Activated CD8-positive, alpha-beta memory T cell treated with anti-CD3 and anti-CD28 coated beads for 48 hours (primary cell): ENCODE measurements around the gene LGR6.
"Not testable (repeated sequence)": the region's sequence is repeated elsewhere in the genome, so short reads cannot be mapped to it uniquely, and the experiment has no call there.

Experiments used
- DNase-seq, 3 experiments: peaks; one replicate each; pipeline ENCODE4 v3.0.0-alpha.2; 2020; ENCODE audit warnings: low read depth in 2 of 3, low spot score in 2 of 3

The LGR6 gene

DNA sequence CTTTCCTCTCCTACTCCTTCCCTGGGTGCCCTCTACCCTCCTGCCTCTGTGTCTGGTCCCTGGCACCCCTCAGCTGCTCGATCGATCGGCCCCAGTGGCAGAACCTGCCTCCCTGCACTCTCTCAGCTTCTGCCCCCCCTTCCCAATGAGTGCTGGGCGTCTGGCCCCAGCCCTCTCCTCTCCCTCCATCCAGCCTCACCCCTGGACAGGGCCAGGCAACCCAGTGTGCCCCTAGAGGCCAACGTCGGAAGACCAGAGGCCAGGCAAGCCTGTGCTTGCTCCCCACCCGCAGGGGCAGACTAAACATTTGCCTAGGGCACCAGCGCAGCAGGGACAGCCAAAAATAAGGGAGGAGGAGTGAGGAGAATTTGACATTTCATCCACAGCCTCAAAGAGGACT lies 43.5 kb downstream of the LGR6 start:
- DNase-seq = no peak

DNA sequence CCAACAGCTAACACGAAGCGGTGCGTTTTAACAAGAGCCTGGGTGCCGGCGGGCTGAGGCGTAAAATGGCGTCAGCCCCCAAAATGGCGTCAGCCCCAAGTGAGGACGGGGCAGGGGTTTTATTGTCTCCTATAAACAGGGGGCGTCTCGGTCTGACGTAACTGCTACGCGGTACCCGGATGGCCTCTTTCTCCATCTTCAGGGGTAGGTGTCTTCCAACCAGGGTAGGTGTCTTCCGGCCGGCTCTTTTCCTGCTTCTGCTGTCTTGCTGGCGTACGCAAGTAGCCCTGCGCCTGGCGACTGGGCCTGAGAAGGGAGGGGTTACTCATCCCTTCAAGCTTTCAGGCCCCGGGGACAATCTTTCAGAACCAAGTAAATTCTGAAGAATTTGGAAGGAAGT lies 45.3 kb downstream of the LGR6 start:
- no peak for DNase-seq

DNA sequence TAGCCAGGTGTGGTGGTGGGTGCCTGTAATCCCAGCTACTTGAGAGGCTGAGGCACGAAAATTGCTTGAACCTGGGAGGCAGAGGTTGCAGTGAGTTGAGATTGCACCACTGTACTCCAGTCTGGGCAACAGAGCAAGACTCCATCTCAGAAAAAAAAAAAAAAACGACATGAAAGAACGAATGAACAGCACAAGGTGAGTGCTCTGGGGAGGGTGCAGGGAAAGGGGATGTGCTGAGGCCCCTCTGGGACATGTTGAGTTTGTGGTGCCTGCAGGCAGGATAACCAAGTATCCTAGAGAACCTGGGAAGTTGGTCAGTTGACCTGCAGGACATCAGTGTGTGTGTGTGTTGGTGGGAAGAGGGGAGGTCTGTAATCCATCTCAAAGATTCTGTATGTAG lies 46.6 kb downstream of the LGR6 start:
- not testable (repeated sequence) for DNase-seq

DNA sequence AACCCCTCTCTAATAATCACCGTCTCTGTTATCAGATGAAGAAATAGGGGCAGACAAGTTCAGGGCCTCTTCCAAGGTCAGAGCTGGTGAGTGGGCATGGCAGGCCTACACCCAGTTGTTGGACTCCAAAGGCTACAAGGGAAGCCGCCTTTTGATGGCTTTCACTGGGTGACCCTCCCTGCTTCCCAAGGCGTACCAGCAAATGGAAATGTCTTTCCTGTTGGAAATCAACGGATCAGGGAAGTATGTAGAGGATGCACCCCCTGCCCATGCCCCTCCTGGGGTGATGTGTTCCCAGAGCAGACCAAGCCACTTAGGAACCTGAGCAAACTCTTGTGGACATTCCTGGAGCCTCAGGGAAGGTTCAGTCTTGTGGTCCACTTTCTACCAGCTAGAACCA lies 47.4 kb downstream of the LGR6 start:
- no peak for DNase-seq

DNA sequence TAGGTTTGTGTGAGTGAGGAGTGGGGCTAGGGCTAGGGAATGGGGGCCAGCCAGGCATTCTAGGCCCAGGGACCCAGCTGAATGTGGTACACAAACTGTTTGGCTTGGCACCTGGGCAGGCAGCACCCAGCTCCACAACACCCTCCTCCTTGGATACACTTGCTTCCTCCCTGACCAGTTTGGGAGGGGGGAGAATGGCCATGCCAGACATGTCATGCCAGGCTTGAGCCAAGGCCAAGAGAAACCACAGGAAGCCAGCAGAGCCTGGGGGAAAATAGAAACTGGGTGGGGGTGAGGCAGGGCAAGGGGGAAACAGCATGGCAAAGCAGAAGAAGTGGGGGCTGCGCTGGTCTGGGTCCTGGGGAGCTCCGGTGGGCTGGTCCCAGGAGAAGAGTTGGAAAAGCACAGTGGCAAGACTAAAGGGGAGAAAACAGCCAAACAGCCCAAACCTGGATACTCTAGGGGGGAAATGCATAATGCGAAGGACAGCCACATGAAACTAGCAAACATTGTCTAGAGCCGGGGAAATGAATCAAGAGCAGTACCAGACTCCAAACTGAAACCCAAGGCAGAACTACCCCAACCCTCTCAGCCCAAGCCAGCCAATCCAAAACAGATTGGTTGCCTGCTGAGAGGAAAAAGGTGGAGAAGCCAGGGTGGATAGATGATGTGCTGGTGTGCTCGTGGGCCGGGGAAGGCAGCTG lies 47.9 kb downstream of the LGR6 start:
- DNase-seq = no peak

DNA sequence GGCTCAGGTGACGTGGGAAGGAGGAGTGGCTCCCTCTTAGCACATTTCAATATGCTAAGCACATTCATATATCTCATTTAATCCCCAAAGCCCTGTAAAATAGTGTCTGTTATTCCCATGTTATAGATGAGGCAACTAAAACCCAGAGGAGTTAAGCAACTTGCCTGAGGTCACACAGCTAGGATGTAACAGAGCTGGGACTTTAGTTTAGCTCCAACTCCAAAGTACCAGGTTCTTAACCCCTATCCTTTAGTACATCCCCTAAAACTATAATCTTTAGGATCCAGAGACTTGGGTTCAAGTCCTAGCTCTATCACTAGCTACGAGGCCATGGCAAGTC lies 48.5 kb downstream of the LGR6 start:
- DNase-seq = no peak

DNA sequence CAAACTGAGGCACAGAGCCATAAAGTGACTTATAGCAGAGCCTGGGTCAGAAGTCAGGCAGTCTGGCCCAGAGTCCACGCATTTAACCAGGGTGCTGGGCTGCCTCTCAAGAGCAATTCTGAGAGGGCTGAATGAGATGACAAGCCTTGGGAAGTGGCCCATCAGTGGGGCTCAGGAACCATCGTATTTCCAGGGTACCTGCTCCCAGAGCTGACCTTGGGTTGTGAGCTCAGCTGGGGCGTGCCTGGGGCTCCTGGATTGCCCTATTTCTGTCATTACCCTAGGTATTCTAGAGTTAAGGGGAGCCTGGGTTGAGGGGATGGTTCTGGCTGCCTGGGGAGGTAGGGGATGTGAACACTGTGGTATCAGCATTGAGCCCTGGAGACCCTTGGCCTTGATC lies 49.4 kb downstream of the LGR6 start:
- no peak for DNase-seq

DNA sequence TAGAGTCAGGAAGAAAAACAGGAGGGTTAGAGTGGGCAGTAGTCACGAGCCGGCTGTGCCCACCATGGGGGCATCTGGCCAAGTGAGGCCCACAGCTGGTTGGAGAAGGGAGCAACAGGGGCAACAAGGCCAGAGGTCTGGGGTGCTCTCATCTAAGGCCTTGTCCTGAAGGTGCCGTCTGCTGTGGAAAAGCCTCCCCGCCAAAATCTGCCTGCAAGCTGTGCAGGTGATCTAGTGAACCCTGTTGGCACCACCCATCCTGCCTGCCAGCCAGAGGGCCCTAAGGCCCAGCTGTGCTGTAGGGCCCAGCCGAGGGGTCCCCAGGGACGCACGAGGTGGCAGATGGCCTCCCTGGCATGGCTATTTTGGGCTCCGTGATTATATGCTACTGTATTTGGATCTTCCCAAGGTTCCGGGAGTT lies 51.3 kb downstream of the LGR6 start:
- no peak for DNase-seq

DNA sequence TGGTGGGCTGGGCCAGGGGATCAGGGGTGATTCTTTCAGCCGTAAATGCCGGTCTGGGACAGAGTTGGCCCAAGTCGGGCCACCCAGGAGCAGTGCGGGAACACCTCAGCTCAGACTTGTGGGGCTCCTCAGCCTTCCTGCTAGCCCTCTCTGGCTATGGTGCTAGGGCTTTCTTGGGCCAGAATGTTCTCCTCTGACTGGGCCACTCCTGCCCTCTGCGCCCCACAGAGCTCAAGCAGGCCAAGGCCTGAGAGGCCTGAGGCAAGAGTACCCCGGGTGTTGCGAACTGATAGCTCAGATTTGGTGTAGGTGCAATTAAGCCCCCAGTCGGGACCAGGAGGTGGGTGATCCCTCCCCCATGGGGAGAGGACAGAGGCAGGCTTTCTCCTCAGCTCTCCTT lies 51.8 kb downstream of the LGR6 start:
- DNase-seq = no peak

DNA sequence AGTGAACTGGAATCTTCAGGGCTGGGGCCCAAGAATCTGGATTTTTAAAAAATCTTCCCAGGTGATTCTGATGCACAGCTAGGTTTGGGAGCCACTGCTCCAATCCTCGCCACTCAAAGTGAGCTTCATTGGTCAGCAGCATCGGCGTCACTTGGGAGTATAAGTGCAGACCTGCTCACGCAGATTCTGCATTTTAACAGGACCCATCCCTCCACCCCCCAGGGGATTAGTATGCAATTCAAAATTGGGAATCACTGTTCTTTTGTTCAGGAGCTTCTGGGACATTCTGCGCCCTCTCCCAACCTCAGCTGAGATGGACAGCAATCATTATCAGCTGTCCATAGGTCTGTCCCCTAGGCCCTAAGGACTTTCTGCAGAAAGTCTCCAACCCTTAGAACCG lies 53.5 kb downstream of the LGR6 start:
- DNase-seq = no peak

DNA sequence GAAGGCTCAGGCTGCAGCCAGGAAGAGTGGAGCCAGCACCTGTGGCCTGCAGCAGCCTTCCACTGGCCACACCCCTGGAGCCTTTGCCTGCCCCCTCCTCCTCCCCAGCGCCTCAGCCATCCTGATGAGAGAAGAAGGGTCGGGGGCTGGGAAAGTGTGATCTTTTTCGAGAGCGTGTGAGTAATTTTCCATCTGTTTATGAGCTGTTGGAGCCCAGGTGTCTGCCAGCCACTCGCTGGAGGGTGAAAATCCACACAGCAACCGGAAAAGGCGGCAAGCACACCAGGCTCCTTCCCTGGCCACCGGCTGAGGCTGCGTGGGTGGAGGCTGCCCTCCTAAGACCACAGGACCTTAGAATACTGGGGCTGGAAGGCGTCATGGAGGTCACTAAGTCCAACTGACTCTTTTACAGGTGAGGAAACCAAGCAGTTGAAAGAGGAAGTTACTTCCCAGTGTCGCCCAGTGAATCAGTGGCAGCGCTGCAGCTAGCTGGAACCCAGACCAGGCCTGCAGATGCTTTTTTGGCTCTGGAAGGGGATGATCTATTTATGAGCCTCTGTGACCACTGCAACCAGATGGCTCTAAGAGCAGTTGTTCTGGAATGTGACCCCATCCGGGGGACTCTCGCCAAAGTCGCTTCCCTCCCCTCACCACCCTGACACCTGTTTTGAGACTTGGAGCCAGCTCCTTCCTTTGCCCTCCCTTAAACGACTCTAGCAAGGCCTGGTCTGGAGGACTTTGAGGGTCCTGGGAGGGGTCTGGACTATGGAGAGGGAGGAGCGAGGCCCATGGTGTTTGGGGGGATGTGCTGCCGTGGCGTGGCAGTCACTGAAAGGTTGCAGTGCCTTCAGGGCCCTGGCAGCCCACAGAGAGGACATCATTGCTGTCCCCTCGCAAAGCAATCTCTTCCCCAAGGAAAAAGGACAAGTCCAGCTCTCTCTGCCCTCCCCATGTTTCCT lies 54.5 kb downstream of the LGR6 start:
- no peak for DNase-seq

DNA sequence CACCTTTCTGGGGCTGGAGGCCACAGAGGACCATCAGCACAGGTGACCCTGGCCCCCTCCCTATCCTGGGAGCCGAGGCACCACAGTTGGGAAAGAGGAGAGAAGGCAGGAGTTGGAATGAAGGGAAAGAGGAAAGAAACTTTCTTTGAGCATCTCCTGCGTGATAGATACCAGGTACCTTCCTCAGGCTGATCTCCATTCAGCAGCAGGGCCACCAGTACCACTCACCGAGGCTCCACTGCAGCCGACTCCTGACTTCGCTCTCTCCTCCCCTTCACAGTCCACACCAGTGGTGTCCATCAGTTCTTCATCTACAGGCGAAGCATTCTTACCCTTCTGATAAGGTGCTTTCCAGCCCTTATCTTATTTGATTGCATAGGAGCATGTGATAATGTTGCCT lies 55.3 kb downstream of the LGR6 start:
- no peak for DNase-seq

DNA sequence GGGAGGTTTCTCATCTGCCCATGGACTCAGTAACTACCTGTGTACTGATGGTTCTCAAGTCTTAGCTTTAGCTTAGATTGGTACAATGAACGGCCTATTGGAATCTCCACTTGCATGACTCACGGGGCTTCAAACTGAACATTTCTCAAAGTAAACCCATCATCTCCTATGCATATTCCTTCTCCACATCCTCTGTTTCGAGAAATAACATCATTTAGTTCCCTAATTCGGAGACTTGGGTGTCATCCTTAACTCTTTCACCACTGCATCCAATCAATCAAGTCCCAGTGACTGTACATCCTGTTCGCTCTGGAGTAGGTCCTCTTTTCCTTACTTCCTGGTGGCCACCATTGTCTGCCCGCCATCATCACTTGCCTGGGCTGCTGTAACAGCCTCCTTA lies 55.8 kb downstream of the LGR6 start:
- DNase-seq = no peak

DNA sequence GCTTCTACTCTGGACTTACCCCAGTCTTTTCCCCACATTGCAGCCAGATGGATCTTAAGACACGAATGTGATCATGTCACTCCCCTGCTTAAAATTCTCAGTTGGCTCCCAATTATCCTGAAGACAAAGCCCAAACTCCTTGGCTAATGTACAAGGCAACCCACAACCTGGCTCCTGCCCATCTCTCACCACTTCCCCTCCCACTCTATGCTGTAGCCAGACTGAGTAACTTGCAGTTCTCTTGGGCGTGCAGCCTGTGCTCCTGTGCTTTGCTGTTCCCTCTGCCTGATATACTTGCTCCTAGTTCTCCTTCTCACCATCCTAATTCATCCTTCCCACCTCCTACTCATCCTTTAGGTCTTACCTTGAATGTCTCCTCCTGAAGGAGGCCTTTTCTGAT lies 56.2 kb downstream of the LGR6 start:
- no peak for DNase-seq

DNA sequence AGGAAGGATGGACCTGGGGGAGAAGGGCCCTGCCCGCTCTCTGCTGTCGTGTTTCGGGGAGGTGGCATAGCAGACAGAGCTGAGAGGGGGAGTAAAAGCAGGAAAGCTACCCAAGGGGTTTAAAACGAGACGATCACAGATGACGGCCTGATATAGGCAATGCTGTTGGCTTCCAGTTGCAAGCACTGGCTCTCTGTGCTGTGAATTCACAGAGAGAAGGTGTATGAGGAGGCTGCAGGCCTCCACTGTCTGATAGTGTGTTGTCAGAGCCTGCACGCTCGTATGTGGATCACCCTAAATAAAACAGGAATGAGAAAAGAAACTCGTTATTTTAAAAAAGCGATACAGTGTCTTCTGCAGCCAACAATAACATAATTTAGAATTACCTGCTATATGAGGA lies 57.4 kb downstream of the LGR6 start:
- DNase-seq = no peak

DNA sequence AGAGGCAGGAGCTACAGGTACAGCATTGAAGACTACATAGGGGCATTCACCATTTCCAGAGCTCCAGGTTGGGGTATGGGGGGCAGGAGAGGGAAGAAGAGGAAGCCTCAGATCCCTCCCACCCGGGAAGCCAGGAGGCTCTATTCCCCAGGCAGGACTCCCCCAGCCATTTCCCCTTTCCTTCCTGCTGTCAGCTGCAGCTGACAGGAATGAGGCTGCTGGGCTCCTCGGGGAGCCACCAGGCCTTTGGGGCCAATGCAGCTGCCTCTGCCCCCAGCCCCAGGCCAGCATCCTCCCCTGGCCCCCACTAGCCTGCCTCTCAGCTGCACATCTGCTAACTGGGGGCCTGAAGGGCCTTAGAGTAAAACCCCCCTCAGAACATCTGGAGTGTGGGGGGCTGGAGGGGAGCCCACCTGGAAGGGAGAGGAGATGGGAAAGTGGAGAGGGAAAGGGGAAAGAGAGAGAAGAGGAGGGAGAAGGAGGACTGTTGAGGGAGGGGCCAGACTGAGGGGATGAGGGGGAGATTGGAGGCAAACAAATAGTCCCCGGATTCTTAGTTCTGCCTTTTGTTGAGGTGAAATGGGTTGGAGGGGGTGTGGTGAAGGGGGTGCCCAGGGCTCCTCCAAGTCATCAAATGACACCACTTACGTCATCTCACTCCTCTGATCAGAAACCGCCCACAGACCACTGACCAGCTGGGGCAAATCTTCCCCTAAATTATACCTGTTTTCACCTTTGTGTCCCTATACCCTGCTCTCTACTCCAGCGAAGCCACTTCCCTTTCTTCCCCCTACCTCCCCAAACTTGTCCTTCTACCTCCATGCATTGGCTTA lies 58.0 kb downstream of the LGR6 start:
- DNase-seq = no peak

DNA sequence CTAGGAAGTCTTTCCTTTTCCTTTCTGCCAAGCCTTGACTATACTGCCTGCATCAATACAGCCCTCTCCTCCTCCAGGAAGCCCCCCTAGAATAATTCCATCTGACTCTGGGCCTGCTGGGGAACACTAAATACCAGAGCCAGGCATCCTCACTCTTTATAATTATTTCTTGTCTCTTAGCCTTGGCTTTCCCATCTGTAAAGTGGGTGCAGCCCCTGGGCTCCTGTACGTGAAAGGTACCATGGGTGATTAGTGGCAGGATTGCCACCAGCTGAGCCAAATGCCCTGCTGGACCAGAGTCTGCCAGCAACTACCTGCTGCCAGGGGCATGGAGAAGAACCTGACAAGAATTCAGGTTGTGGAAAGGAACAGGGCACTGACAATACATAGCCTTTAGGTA lies 58.7 kb downstream of the LGR6 start:
- DNase-seq = no peak

DNA sequence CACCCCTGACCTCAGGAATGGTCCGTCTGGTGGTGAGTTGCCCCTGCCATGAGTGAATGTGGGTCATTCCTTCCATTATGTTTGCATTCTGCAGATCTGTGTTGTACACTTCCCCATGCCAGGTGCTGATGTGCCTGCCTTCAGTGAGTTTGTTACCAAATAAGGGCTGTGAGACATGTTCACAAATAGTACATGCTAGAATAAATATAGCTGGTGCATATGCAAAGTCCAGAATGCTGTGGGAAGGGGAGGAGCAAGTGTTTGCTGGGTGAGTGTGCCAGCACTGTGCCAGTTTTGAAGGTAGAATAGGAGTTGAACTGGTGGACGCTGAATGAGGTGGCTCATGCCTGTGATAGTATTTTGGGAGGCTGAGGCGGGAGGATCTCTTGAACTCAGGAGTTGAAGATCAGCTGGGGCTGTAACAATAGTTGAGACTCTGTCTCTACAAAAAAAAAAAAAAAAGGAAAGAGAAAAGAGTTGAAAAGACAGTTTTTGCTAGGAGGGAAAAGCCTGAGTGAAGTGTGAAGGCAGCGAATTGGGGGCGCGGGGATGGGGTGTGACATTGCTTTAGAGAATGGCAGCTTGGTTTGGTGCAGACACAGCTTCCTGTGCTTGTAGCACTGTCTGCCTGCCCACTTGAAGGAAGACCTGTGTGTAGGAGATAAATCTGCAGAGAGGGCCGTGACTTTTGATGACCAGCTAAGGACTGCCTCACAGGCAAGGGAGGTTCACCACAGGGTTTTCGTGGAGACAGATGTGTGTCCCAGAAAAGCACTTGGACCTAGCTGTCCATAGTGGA lies 61.1 kb downstream of the LGR6 start:
- no peak for DNase-seq

DNA sequence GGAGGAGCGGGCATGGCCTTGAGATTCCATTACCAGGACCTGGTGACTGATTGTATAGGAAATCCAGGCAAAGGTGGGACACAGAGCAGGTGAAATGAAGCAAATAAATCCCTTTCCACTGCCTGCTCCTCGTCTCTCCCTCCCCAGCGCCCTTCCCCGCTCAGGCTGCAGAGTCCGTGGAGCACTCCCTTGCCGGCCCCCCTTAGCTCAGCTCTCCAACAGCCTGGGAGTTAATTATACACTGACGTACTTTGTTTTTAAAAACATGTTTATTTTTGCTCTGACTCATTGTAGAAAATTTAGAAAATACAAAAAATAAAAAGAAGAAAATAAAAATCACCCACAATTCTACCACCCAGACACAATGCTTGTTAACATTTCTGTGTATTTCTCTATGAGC lies 61.7 kb downstream of the LGR6 start:
- DNase-seq = no peak

DNA sequence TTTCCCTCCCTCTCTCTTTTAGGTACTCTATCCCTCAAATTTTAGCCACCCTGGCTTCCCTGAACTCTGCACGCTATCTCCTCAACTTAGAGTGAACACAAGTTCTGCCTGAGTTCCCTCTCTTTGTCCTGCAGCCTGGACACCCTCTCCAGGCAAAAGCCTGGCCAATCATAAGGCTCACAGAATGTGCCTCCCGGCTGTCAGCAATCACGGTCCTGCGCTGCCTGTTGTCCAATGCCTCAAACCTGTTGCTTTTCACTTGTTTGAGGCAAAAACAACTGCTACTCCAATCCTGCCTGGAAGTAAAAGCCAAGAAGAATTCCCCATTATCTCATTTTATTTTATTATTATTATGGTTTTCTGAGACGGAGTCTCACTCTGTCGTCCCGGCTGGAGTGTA lies 66.1 kb downstream of the LGR6 start:
- DNase-seq = no peak
